IMR-90 (cell line): ENCODE measurements around the gene AGBL1. TPM values are rescaled to one million over a fixed set of nuclear protein-coding genes. Genes with fewer than 3 reads are reported as not detected.

Experiments used
- ATAC-seq: fragments of 200-7000 bp; cut with Tn5 transposase; 2 replicates; pipeline ENCODE4 v1.9.1; 2020; ENCODE audit warnings: low read depth, mild to moderate bottlenecking, moderate library complexity
- BruUV-seq: library from RNA; stranded (reverse); fragments of 400-500 nt; replicated peaks from 2 replicates; lab custom pipeline; 2021; lab: Mats Ljungman, UMichigan
- CTCF ChIA-PET: fragments of 300-600 bp; formaldehyde crosslinking; extraction: SDS; loops from one replicate; lab custom pipeline; 2021; ENCODE audit warnings: antibody characterized with exemption; lab: Yijun Ruan, JAX
- POLR2A ChIA-PET: fragments of 300-600 bp; sonication (Branson Sonifier 250); formaldehyde crosslinking; loops from one replicate; lab custom pipeline; 2022; ENCODE audit warnings: antibody characterized with exemption; ENCODE audit not compliant: unreplicated experiment; lab: Charles Lee
- DNase-seq: peaks from one replicate; pipeline ENCODE4 v3.0.0; 2013
- H2AFZ ChIP-seq: replicated peaks from 2 replicates; pipeline ENCODE3; 2013; ENCODE audit warnings: low read length, mild to moderate bottlenecking; ENCODE audit not compliant: poor library complexity
- H2AK5ac ChIP-seq: 2 replicates; pipeline ENCODE4 v1.6.1; 2013; ENCODE audit warnings: low read depth, low read length, inconsistent platforms
- H2AK9ac ChIP-seq: replicated peaks from 2 replicates; pipeline ENCODE3; 2013; ENCODE audit warnings: mild to moderate bottlenecking, low read depth, low read length, moderate library complexity; ENCODE audit not compliant: poor library complexity
- H2BK120ac ChIP-seq: 2 replicates; pipeline ENCODE4 v1.6.1; 2013; ENCODE audit warnings: low read depth, low read length, inconsistent platforms
- H2BK15ac ChIP-seq: 3 replicates; pipeline ENCODE4 v1.6.1; 2013; ENCODE audit warnings: low read depth, low read length, inconsistent platforms
- H2BK20ac ChIP-seq: 2 replicates; pipeline ENCODE4 v1.6.1; 2013; ENCODE audit warnings: low read depth, mild to moderate bottlenecking, inconsistent platforms, low read length, moderate library complexity
- H2BK5ac ChIP-seq: 2 replicates; pipeline ENCODE4 v1.6.1; 2013; ENCODE audit warnings: mild to moderate bottlenecking, low read depth, low read length, inconsistent platforms; ENCODE audit not compliant: poor library complexity, severe bottlenecking
- H3K14ac ChIP-seq: replicated peaks from 2 replicates; pipeline ENCODE4 v1.6.1; 2013; ENCODE audit warnings: low read depth, low read length, inconsistent platforms
- H3K18ac ChIP-seq: 2 replicates; pipeline ENCODE4 v1.6.1; 2013; ENCODE audit warnings: low read depth, low read length, control low read depth
- H3K23ac ChIP-seq: 2 replicates; pipeline ENCODE4 v1.6.1; 2013; ENCODE audit warnings: low read depth, low read length, inconsistent platforms
- H3K27ac ChIP-seq: 2 replicates; pipeline ENCODE4 v1.5.1; 2013; ENCODE audit warnings: mild to moderate bottlenecking, control low read depth, low read length; ENCODE audit not compliant: insufficient read depth
- H3K27me3 ChIP-seq: 2 replicates; pipeline ENCODE4 v1.6.1; 2013; ENCODE audit warnings: low read length; ENCODE audit not compliant: control insufficient read depth, insufficient read depth
- H3K36me3 ChIP-seq: 2 replicates; pipeline ENCODE4 v1.6.1; 2013; ENCODE audit warnings: low read length, mixed read lengths; ENCODE audit not compliant: control insufficient read depth, insufficient read depth
- H3K4ac ChIP-seq: 2 replicates; pipeline ENCODE4 v1.6.1; 2013; ENCODE audit warnings: low read depth, low read length, inconsistent platforms
- H3K4me1 ChIP-seq: 2 replicates; pipeline ENCODE4 v1.6.1; 2013; ENCODE audit warnings: low read length, mixed read lengths; ENCODE audit not compliant: control insufficient read depth, insufficient read depth
- H3K4me2 ChIP-seq: 2 replicates; pipeline ENCODE4 v1.6.1; 2013; ENCODE audit warnings: low read depth, mild to moderate bottlenecking, control low read depth, low read length, moderate library complexity
- H3K4me3 ChIP-seq: 2 replicates; pipeline ENCODE4 v1.5.1; 2013; ENCODE audit warnings: low read depth, mild to moderate bottlenecking, control low read depth, low read length, moderate library complexity; ENCODE audit not compliant: insufficient read depth
- H3K56ac ChIP-seq: 2 replicates; pipeline ENCODE4 v1.6.1; 2013; ENCODE audit warnings: low read length, inconsistent platforms; ENCODE audit not compliant: insufficient read depth; ENCODE audit errors: extremely low read depth
- H3K79me1 ChIP-seq, 2 experiments: 2 replicates each; pipeline ENCODE4 v1.6.1; 2013; ENCODE audit warnings: low read length in 2 of 2, inconsistent platforms in 1 of 2, low read depth in 1 of 2
- H3K9ac ChIP-seq: 2 replicates; pipeline ENCODE4 v1.6.1; 2013; ENCODE audit warnings: low read depth, low read length, control low read depth
- H3K9me1 ChIP-seq: 2 replicates; pipeline ENCODE4 v1.6.1; 2013; ENCODE audit warnings: low read length, inconsistent platforms; ENCODE audit not compliant: insufficient read depth
- H3K9me3 ChIP-seq: 2 replicates; pipeline ENCODE4 v1.6.1; 2013; ENCODE audit warnings: low read length; ENCODE audit not compliant: control insufficient read depth, insufficient read depth
- H4K20me1 ChIP-seq: 2 replicates; pipeline ENCODE4 v1.6.1; 2013; ENCODE audit warnings: low read length, inconsistent platforms; ENCODE audit not compliant: insufficient read depth
- H4K5ac ChIP-seq: 2 replicates; pipeline ENCODE4 v1.6.1; 2013; ENCODE audit warnings: mild to moderate bottlenecking, low read depth, low read length, control low read depth
- H4K8ac ChIP-seq, 2 experiments: 2 replicates each; pipeline ENCODE4 v1.6.1; 2013; ENCODE audit warnings: low read depth in 2 of 2, low read length in 2 of 2, control low read depth in 1 of 2, inconsistent platforms in 1 of 2
- H4K91ac ChIP-seq: 2 replicates; pipeline ENCODE4 v1.6.1; 2013; ENCODE audit warnings: low read depth, low read length, inconsistent platforms; ENCODE audit not compliant: insufficient read depth
- BHLHE40 ChIP-seq: fragments of 150-350 bp; IDR thresholded peaks from 2 replicates; pipeline ENCODE4 v1.6.1; 2016; ENCODE audit warnings: mild to moderate bottlenecking, low read depth, low read length
- CEBPB ChIP-seq: IDR thresholded peaks from 2 replicates; pipeline ENCODE4 v1.6.1; 2012; ENCODE audit warnings: low read depth, low read length, improper control_type of control experiment
- CHD1 ChIP-seq: IDR thresholded peaks from 2 replicates; pipeline ENCODE4 v1.6.1; 2012; ENCODE audit warnings: low read depth, low read length, improper control_type of control experiment
- FOS ChIP-seq: fragments of 150-350 bp; IDR thresholded peaks from 2 replicates; pipeline ENCODE4 v1.6.1; 2016; ENCODE audit warnings: low read depth, low read length
- MAFK ChIP-seq: IDR thresholded peaks from 2 replicates; pipeline ENCODE4 v1.6.1; 2012; ENCODE audit warnings: low read depth, low read length, improper control_type of control experiment
- MAZ ChIP-seq: IDR thresholded peaks from 2 replicates; pipeline ENCODE4 v1.6.1; 2012; ENCODE audit warnings: low read depth, mild to moderate bottlenecking, low read length, improper control_type of control experiment, moderate library complexity, borderline replicate concordance
- MXI1 ChIP-seq: IDR thresholded peaks from 2 replicates; pipeline ENCODE4 v1.6.1; 2012; ENCODE audit warnings: low read depth, mild to moderate bottlenecking, low read length, moderate library complexity, borderline replicate concordance
- NFE2L2 ChIP-seq: fragments of 150-350 bp; IDR thresholded peaks from 2 replicates; pipeline ENCODE4 v1.6.1; 2016; ENCODE audit warnings: low read depth, mild to moderate bottlenecking, low read length
- POLR2A ChIP-seq: IDR thresholded peaks from 2 replicates; pipeline ENCODE4 v1.6.1; 2012; ENCODE audit warnings: mild to moderate bottlenecking, low read depth, low read length
- RAD21 ChIP-seq: IDR thresholded peaks from 2 replicates; pipeline ENCODE4 v1.6.1; 2012; ENCODE audit warnings: low read length, improper control_type of control experiment
- RCOR1 ChIP-seq: IDR thresholded peaks from 2 replicates; pipeline ENCODE4 v1.6.1; 2012; ENCODE audit warnings: mild to moderate bottlenecking, low read length, improper control_type of control experiment; ENCODE audit not compliant: insufficient replicate concordance
- RFX5 ChIP-seq: IDR thresholded peaks from 2 replicates; pipeline ENCODE4 v1.8.0; 2012; ENCODE audit warnings: low read depth, mild to moderate bottlenecking, low read length, moderate library complexity
- SMC3 ChIP-seq: fragments of 150-350 bp; IDR thresholded peaks from 2 replicates; pipeline ENCODE4 v1.6.1; 2016; ENCODE audit warnings: low read depth, mild to moderate bottlenecking, antibody characterized with exemption, low read length, moderate library complexity
- WGBS, 2 experiments: methylation state at CpG; one replicate each; pipeline versions ENCODE4 v1.1.5 to v1.1.7; 2013; ENCODE audit warnings: missing lambda C conversion rate in 2 of 2; ENCODE audit not compliant: insufficient read length in 1 of 2; ENCODE audit errors: extremely low coverage in 2 of 2; 5-methylcytosine and 5-hydroxymethylcytosine counted together
- dilution Hi-C: fragments of 300-500 bp; cut with HindIII; formaldehyde crosslinking; loops from one replicate; pipeline ENCODE4 v1.14.3; 2018; ENCODE audit warnings: low sequenced_read_pairs; ENCODE audit not compliant: unreplicated experiment
- in situ Hi-C: fragments of 300-500 bp; cut with MboI; formaldehyde crosslinking; loops from 3 replicates; pipeline ENCODE4 v1.14.3; 2019; ENCODE audit warnings: low sequenced_read_pairs, inconsistent platforms, mixed read lengths
- intact Hi-C: fragments of 100-400 bp; cut with micrococcal nuclease; formaldehyde crosslinking; loops from 2 replicates; pipeline ENCODE4 v1.10.0; 2022
- polyA plus RNA-seq, 3 experiments: library from polyadenylated mRNA; depleted of rRNA; stranded (reverse); fragments of >200 nt; gene quantifications; 2 replicates each; pipeline ENCODE4 v1.2.3, GENCODE V29; 2012; ENCODE audit warnings: low replicate concordance in 1 of 3
- total RNA-seq: library from RNA; depleted of rRNA; stranded (reverse); fragments of >200 nt; gene quantifications from 2 replicates; pipeline ENCODE4 v1.2.3, GENCODE V29; 2012
- TF ChIP-seq, protein P1 (sequence below): conservative IDR thresholded peaks from 2 replicates; pipeline ENCODE4 v1.5.1; 2012; ENCODE audit warnings: mild to moderate bottlenecking, low read depth, low read length, improper control_type of control experiment
- TF ChIP-seq, protein P2 (sequence below): fragments of 150-350 bp; IDR thresholded peaks from 2 replicates; pipeline ENCODE4 v1.6.1; 2017; ENCODE audit warnings: mild to moderate bottlenecking, antibody characterized with exemption, low read length, low read depth
- TF ChIP-seq, protein P3 (sequence below): fragments of 150-350 bp; IDR thresholded peaks from 2 replicates; pipeline ENCODE4 v1.6.1; 2016; ENCODE audit warnings: low read depth, mild to moderate bottlenecking, low read length, moderate library complexity, borderline replicate concordance

Gene AGBL1
- total and polyA plus RNA-seq, 2 of the 4 experiments (the other 2 are of a cell fraction), result not detected

DNA sequence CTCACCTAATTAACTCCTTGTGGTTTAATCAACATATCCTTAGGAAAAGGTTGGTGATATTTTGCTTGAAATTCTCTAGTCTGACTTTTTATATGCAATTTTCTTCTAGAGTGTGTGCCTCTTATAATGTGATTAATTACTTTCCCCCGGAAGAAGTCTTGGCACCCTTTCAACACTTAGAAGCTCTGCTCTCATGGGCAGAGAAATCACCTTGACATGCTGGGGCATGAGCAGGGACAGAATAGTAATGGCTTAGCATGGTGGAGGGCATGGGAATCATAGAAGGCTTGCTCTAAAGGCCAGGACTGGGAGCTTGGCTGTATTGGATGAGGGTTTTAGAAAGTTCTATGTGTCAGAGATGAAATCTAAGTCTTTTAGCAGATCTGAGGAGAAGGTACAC is 293.5 kb downstream of the AGBL1 start:
- no peaks in the 10 kb centered on the region for H3K9me1 ChIP-seq
- in situ Hi-C loops, result no loop called here
- H4K5ac ChIP-seq, result no peak overlapping the region
- no peak overlapping the region for H3K23ac ChIP-seq
- H3K27me3 ChIP-seq, result no peaks in the 10 kb centered on the region
- ATAC-seq, result no peak
- H3K18ac ChIP-seq, result no peak overlapping the region
- ChIA-PET CTCF (no interaction called here), POLR2A (no interaction called here)
- no peaks in the 10 kb centered on the region for H3K4me1 ChIP-seq
- no peaks in the 10 kb centered on the region for H3K36me3 ChIP-seq
- no CpG with 5 or more reads among the region's 1 CpG for WGBS, 2 experiments
- no peak overlapping the region for H3K4ac ChIP-seq
- no peak overlapping the region for H3K14ac ChIP-seq
- no peak overlapping the region for H2BK15ac ChIP-seq
- dilution Hi-C loops, result no loop called here
- peaks cover 27% of the 10 kb centered on the region for H3K9me3 ChIP-seq
- H3K56ac ChIP-seq, result no peak overlapping the region
- no peak overlapping the region for H3K27ac ChIP-seq
- no peaks in the 10 kb centered on the region for H4K20me1 ChIP-seq
- no peak overlapping the region for H2BK5ac ChIP-seq
- intact Hi-C loops, result no loop called here
- DNase-seq, result no peak
- no peaks in the 10 kb centered on the region for H3K79me1 ChIP-seq
- no peak overlapping the region for H2BK20ac ChIP-seq
- H2AK9ac ChIP-seq, result no peak overlapping the region
- no peak overlapping the region for H3K4me3 ChIP-seq
- no peak overlapping the region for H3K9ac ChIP-seq
- no peak overlapping the region for H2BK120ac ChIP-seq
- H2AK5ac ChIP-seq, result no peak overlapping the region
- no TSS peak for BruUV-seq
- H4K8ac ChIP-seq, result no peak overlapping the region
- no peak overlapping the region for H4K91ac ChIP-seq
- no peak overlapping the region for H2AFZ ChIP-seq
- TF ChIP-seq FOS (no peak), SMC3 (no peak), NFE2L2 (no peak), POLR2A (no peak), CEBPB (no peak), MAZ (no peak), RFX5 (no peak), RAD21 (no peak), RCOR1 (no peak), BHLHE40 (no peak), CHD1 (no peak), MXI1 (no peak), MAFK (no peak)
- TF ChIP-seq, protein P1, sequence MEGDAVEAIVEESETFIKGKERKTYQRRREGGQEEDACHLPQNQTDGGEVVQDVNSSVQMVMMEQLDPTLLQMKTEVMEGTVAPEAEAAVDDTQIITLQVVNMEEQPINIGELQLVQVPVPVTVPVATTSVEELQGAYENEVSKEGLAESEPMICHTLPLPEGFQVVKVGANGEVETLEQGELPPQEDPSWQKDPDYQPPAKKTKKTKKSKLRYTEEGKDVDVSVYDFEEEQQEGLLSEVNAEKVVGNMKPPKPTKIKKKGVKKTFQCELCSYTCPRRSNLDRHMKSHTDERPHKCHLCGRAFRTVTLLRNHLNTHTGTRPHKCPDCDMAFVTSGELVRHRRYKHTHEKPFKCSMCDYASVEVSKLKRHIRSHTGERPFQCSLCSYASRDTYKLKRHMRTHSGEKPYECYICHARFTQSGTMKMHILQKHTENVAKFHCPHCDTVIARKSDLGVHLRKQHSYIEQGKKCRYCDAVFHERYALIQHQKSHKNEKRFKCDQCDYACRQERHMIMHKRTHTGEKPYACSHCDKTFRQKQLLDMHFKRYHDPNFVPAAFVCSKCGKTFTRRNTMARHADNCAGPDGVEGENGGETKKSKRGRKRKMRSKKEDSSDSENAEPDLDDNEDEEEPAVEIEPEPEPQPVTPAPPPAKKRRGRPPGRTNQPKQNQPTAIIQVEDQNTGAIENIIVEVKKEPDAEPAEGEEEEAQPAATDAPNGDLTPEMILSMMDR, result no peak
- TF ChIP-seq, protein P2, sequence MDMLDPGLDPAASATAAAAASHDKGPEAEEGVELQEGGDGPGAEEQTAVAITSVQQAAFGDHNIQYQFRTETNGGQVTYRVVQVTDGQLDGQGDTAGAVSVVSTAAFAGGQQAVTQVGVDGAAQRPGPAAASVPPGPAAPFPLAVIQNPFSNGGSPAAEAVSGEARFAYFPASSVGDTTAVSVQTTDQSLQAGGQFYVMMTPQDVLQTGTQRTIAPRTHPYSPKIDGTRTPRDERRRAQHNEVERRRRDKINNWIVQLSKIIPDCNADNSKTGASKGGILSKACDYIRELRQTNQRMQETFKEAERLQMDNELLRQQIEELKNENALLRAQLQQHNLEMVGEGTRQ, result no peak
- TF ChIP-seq, protein P3, sequence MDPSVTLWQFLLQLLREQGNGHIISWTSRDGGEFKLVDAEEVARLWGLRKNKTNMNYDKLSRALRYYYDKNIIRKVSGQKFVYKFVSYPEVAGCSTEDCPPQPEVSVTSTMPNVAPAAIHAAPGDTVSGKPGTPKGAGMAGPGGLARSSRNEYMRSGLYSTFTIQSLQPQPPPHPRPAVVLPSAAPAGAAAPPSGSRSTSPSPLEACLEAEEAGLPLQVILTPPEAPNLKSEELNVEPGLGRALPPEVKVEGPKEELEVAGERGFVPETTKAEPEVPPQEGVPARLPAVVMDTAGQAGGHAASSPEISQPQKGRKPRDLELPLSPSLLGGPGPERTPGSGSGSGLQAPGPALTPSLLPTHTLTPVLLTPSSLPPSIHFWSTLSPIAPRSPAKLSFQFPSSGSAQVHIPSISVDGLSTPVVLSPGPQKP, result no peak
- H3K4me2 ChIP-seq, result no peak overlapping the region
